HepG2 (cell line): ENCODE data around the gene DPEP3. TPM values are rescaled to one million over a fixed set of nuclear protein-coding genes. Genes with fewer than 3 reads are reported as not detected.

Source experiments
- BORCS8-MEF2B ChIP-seq: sonication (generic); formaldehyde crosslinking; IDR thresholded peaks from 2 replicates; pipeline ENCODE4 v1.8.0; 2022; ENCODE audit warnings: mild to moderate bottlenecking, missing genetic modification reagents
- CCAR2 ChIP-seq: fragments of 200-400 bp; formaldehyde crosslinking; optimal IDR thresholded peaks from 2 replicates; pipeline ENCODE3; 2018; ENCODE audit warnings: low read depth, mild to moderate bottlenecking, low read length, moderate library complexity
- EED ChIP-seq: sonication (generic); formaldehyde crosslinking; IDR thresholded peaks from 2 replicates; pipeline ENCODE4 v1.5.0; 2020; ENCODE audit warnings: mild to moderate bottlenecking, missing genetic modification reagents
- ELF3 ChIP-seq: IDR thresholded peaks from 2 replicates; pipeline ENCODE4 v1.6.1; 2016; ENCODE audit warnings: missing genetic modification reagents, missing compliant biosample characterization
- HNRNPLL ChIP-seq: fragments of 200-400 bp; formaldehyde crosslinking; IDR thresholded peaks from 2 replicates; pipeline ENCODE4 v1.6.1; 2017; ENCODE audit warnings: mild to moderate bottlenecking, low read depth, low read length; ENCODE audit not compliant: poor library complexity, severe bottlenecking
- KDM2A ChIP-seq: sonication (generic); formaldehyde crosslinking; IDR thresholded peaks from 2 replicates; pipeline ENCODE4 v1.4.0; 2020; ENCODE audit warnings: low read depth, missing genetic modification reagents, borderline replicate concordance
- KLF9 ChIP-seq: IDR thresholded peaks from 2 replicates; pipeline ENCODE4 v1.6.1; 2016; ENCODE audit warnings: low read depth
- MAX ChIP-seq: IDR thresholded peaks from 2 replicates; pipeline ENCODE4 v1.6.1; 2012; ENCODE audit warnings: inconsistent platforms
- MTA3 ChIP-seq: sonication (generic); formaldehyde crosslinking; IDR thresholded peaks from 2 replicates; pipeline ENCODE4 v1.4.0; 2020; ENCODE audit warnings: missing genetic modification reagents
- MXD4 ChIP-seq: IDR thresholded peaks from 2 replicates; pipeline ENCODE4 v1.6.1; 2016; ENCODE audit warnings: mild to moderate bottlenecking, missing biosample characterization, missing genetic modification reagents
- PHF20 ChIP-seq: sonication (generic); formaldehyde crosslinking; IDR thresholded peaks from 2 replicates; pipeline ENCODE4 v1.5.0; 2020; ENCODE audit warnings: mild to moderate bottlenecking, missing genetic modification reagents
- RBFOX2 ChIP-seq: fragments of 200-400 bp; formaldehyde crosslinking; IDR thresholded peaks from 2 replicates; pipeline ENCODE4 v1.6.1; 2017; ENCODE audit warnings: low read depth, mild to moderate bottlenecking, low read length
- SMAD1 ChIP-seq: sonication (generic); formaldehyde crosslinking; IDR thresholded peaks from 2 replicates; pipeline ENCODE4 v1.4.0; 2020; ENCODE audit warnings: missing genetic modification reagents, low read depth, mild to moderate bottlenecking, borderline replicate concordance
- SP5 ChIP-seq: IDR thresholded peaks from 2 replicates; pipeline ENCODE4 v1.6.1; 2016; ENCODE audit warnings: low read depth, borderline replicate concordance
- TRIM22 ChIP-seq: fragments of 450-650 bp; IDR thresholded peaks from 2 replicates; pipeline ENCODE4 v1.6.1; 2017
- ZBTB8A ChIP-seq: sonication (generic); formaldehyde crosslinking; IDR thresholded peaks from 2 replicates; pipeline ENCODE4 v1.4.0; 2020; ENCODE audit warnings: mild to moderate bottlenecking, low read depth, missing genetic modification reagents, borderline replicate concordance
- ZMAT3 ChIP-seq: sonication (generic); formaldehyde crosslinking; conservative IDR thresholded peaks from 2 replicates; pipeline ENCODE4 v1.7.0; 2021; ENCODE audit warnings: missing genetic modification reagents
- ZNF121 ChIP-seq: sonication (generic); formaldehyde crosslinking; IDR thresholded peaks from 2 replicates; pipeline ENCODE4 v1.5.0; 2020; ENCODE audit warnings: mild to moderate bottlenecking, missing genetic modification reagents
- ZNF225 ChIP-seq: sonication (generic); formaldehyde crosslinking; IDR thresholded peaks from 2 replicates; pipeline ENCODE4 v1.4.0; 2020; ENCODE audit warnings: mild to moderate bottlenecking, missing genetic modification reagents
- ZNF275 ChIP-seq: sonication (generic); formaldehyde crosslinking; IDR thresholded peaks from 2 replicates; pipeline ENCODE4 v1.8.0; 2022; ENCODE audit warnings: missing genetic modification reagents, mild to moderate bottlenecking, inconsistent platforms, borderline replicate concordance
- ZNF784 ChIP-seq: sonication (generic); formaldehyde crosslinking; IDR thresholded peaks from 2 replicates; pipeline ENCODE4 v1.5.1; 2020; ENCODE audit warnings: missing genetic modification reagents, mild to moderate bottlenecking, borderline replicate concordance
- polyA plus RNA-seq, 8 experiments: library from polyadenylated mRNA; depleted of rRNA in 3 of 8; stranded (reverse) in 7 of 8; unstranded in 1 of 8; fragments of >200 nt; fragmentation: Illumina TruSeq in 4 of 8; extraction: Trizol in 4 of 8; gene quantifications; 2 replicates each; pipeline versions ENCODE4 v1.2.1 to v1.2.3, GENCODE V29; 2011 to 2016; ENCODE audit warnings: low read depth in 4 of 8, missing spikeins in 1 of 8, mixed read lengths in 1 of 8; ENCODE audit not compliant: insufficient read depth in 1 of 8
- total RNA-seq, 5 experiments: library from RNA; depleted of rRNA; stranded (reverse); fragments of >200 nt; fragmentation: Illumina TruSeq; extraction: Trizol; gene quantifications; 2 replicates each; pipeline ENCODE4 v1.2.3, GENCODE V29; 2016; ENCODE audit warnings: low read depth in 1 of 5
- TF ChIP-seq, protein P1 (sequence below): sonication (generic); IDR thresholded peaks from 2 replicates; pipeline ENCODE4 v1.6.1; 2016; ENCODE audit warnings: low read depth, borderline replicate concordance
- TF ChIP-seq, protein P2 (sequence below): sonication (generic); formaldehyde crosslinking; IDR thresholded peaks from 2 replicates; pipeline ENCODE4; 2020; ENCODE audit warnings: missing genetic modification reagents, mild to moderate bottlenecking, borderline replicate concordance

DPEP3 gene
- total and polyA plus RNA-seq, 2 of the 13 experiments (the other 11 are each of a cell fraction or from before 2014, with no cell fraction given) = not detected

DNA sequence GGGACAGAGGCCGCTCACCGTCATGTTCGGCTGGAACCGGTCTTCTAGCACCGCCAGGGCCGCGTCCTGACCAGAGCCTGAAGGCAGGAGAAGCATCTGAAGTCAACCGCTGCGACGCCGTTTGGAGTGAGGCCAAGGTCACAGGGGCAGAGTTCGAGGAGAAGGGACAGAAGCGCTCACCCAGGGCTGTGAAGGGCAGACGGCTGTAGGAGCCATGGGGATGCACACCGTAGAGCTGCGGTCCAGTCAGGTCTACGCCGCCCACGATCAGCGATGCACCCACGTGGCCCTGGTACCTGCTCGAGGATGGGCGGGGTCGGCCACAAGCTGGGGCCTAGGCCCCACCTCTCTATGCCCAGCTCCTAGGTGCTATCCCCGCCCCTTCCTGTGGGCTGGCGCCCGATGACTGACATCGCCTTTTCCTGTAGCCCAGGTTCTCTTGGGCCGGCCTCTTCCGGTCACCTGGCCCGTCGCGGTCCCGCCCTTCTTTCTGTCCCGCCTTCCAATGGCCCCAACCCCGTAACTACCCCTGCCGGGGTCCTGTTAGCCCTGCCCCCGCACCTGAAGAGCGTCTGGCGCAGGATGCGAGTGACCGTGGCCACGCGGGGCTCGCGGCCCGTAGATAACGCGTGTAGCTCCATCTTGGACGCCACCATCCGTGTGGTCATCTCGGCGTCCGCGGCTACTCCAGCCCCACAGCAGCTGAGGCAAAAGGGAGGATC is 44.7 kb downstream of the DPEP3 start (continued):
- TF ChIP-seq ZNF121 (CRISPR knock-in tag) (peak; percentile 8; the same call in 1 of the 2 replicates), CCAR2 (no peak), EED (CRISPR knock-in tag) (no peak), KDM2A (CRISPR knock-in tag) (peak; percentile 99), MXD4 (CRISPR knock-in tag) (peak; percentile 100), ZMAT3 (CRISPR knock-in tag) (no peak), SMAD1 (CRISPR knock-in tag) (peak; percentile 69), ZNF225 (peak; percentile 68; the same call in 1 of the 2 replicates), RBFOX2 (peak; percentile 97), ZNF275 (CRISPR knock-in tag) (peak; percentile 85), TRIM22 (no peak), MTA3 (CRISPR knock-in tag) (no peak), PHF20 (CRISPR knock-in tag) (peak; percentile 79), BORCS8-MEF2B (peak; percentile 86), HNRNPLL (peak; percentile 83), KLF9 (CRISPR knock-in tag) (peak; percentile 92), ZBTB8A (CRISPR knock-in tag) (peak; percentile 64; the same call in 1 of the 2 replicates), SP5 (peak; percentile 88; the same call in 1 of the 2 replicates), MAX (no peak), ELF3 (peak; percentile 67), ZNF784 (CRISPR knock-in tag) (peak; percentile 90; the same call in 1 of the 2 replicates)
- TF ChIP-seq, protein P1, sequence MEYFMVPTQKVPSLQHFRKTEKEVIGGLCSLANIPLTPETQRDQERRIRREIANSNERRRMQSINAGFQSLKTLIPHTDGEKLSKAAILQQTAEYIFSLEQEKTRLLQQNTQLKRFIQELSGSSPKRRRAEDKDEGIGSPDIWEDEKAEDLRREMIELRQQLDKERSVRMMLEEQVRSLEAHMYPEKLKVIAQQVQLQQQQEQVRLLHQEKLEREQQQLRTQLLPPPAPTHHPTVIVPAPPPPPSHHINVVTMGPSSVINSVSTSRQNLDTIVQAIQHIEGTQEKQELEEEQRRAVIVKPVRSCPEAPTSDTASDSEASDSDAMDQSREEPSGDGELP = peak; percentile 78; the same call in 1 of the 2 replicates
- TF ChIP-seq, protein P2, sequence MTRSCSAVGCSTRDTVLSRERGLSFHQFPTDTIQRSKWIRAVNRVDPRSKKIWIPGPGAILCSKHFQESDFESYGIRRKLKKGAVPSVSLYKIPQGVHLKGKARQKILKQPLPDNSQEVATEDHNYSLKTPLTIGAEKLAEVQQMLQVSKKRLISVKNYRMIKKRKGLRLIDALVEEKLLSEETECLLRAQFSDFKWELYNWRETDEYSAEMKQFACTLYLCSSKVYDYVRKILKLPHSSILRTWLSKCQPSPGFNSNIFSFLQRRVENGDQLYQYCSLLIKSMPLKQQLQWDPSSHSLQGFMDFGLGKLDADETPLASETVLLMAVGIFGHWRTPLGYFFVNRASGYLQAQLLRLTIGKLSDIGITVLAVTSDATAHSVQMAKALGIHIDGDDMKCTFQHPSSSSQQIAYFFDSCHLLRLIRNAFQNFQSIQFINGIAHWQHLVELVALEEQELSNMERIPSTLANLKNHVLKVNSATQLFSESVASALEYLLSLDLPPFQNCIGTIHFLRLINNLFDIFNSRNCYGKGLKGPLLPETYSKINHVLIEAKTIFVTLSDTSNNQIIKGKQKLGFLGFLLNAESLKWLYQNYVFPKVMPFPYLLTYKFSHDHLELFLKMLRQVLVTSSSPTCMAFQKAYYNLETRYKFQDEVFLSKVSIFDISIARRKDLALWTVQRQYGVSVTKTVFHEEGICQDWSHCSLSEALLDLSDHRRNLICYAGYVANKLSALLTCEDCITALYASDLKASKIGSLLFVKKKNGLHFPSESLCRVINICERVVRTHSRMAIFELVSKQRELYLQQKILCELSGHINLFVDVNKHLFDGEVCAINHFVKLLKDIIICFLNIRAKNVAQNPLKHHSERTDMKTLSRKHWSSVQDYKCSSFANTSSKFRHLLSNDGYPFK (CRISPR knock-in tag) = peak; percentile 81; the same call in 1 of the 2 replicates
